GM23338 (cell line): ENCODE data around the gene CERS1. TPM values are rescaled to one million over a fixed set of nuclear protein-coding genes. Genes with fewer than 3 reads are reported as not detected.

Experiments
- ATAC-seq: fragments of 200-7000 bp; cut with Tn5 transposase; 3 replicates; pipeline ENCODE4 v1.9.1; 2020
- DNase-seq: peaks from one replicate; pipeline ENCODE4 v3.0.0-alpha.2; 2015; ENCODE audit warnings: low spot score
- H2AFZ ChIP-seq: fragments of 200-600 bp; sonication (generic); 2 replicates; pipeline ENCODE4 v1.8.0; 2016; ENCODE audit warnings: antibody characterized with exemption, mild to moderate bottlenecking, moderate library complexity
- H3F3A ChIP-seq: fragments of 200-600 bp; sonication (generic); replicated peaks from 2 replicates; pipeline ENCODE4 v1.8.0; 2017; ENCODE audit warnings: antibody characterized with exemption, mixed run types, low read depth
- H3K27ac ChIP-seq: fragments of 200-600 bp; sonication (generic); 2 replicates; pipeline ENCODE4 v1.6.1; 2016; ENCODE audit warnings: low read depth
- H3K27me3 ChIP-seq: fragments of 200-600 bp; sonication (generic); 2 replicates; pipeline ENCODE4 v1.8.0; 2016; ENCODE audit warnings: mild to moderate bottlenecking, mixed run types, moderate library complexity; ENCODE audit not compliant: insufficient read depth
- H3K36me3 ChIP-seq: fragments of 200-600 bp; sonication (generic); 2 replicates; pipeline ENCODE4 v1.8.0; 2016; ENCODE audit warnings: mild to moderate bottlenecking; ENCODE audit not compliant: insufficient read depth
- H3K4me1 ChIP-seq: fragments of 200-600 bp; sonication (generic); 2 replicates; pipeline ENCODE4 v1.8.0; 2016; ENCODE audit warnings: mild to moderate bottlenecking, moderate library complexity; ENCODE audit not compliant: insufficient read depth
- H3K4me2 ChIP-seq: fragments of 200-600 bp; sonication (generic); 2 replicates; pipeline ENCODE4 v1.7.1; 2017; ENCODE audit warnings: mixed run types
- H3K4me3 ChIP-seq: fragments of 200-600 bp; sonication (generic); 2 replicates; pipeline ENCODE4 v1.6.1; 2016; ENCODE audit warnings: mixed run types
- H3K79me2 ChIP-seq: fragments of 200-600 bp; sonication (generic); replicated peaks from 2 replicates; pipeline ENCODE4 v1.8.0; 2017; ENCODE audit warnings: mild to moderate bottlenecking; ENCODE audit not compliant: insufficient read depth
- H3K9me2 ChIP-seq: fragments of 200-600 bp; sonication (generic); 2 replicates; pipeline ENCODE4 v1.8.0; 2017; ENCODE audit not compliant: insufficient read depth
- H4K20me1 ChIP-seq: fragments of 200-600 bp; sonication (generic); replicated peaks from 2 replicates; pipeline ENCODE4 v1.8.0; 2017; ENCODE audit warnings: mild to moderate bottlenecking; ENCODE audit not compliant: insufficient read depth
- H3K27ac Mint-ChIP-seq: 2 replicates; pipeline ENCODE4 v1.8.0; 2020; ENCODE audit warnings: inconsistent platforms, mild to moderate bottlenecking, moderate library complexity, mixed read lengths
- H3K27me3 Mint-ChIP-seq: 3 replicates; pipeline ENCODE4 v1.8.0; 2022; ENCODE audit warnings: low read depth, mild to moderate bottlenecking, moderate library complexity, mixed read lengths, inconsistent platforms; ENCODE audit not compliant: insufficient read depth, poor library complexity
- H3K36me3 Mint-ChIP-seq: 3 replicates; pipeline ENCODE4 v1.8.0; 2021; ENCODE audit warnings: low read depth, mild to moderate bottlenecking, inconsistent platforms, moderate library complexity, mixed read lengths
- H3K4me1 Mint-ChIP-seq: 3 replicates; pipeline ENCODE4 v1.8.0; 2020; ENCODE audit warnings: mild to moderate bottlenecking, inconsistent platforms, mixed read lengths
- H3K4me3 Mint-ChIP-seq: 3 replicates; pipeline ENCODE4 v1.8.0; 2021; ENCODE audit warnings: moderate library complexity, mild to moderate bottlenecking, inconsistent platforms, mixed read lengths
- H3K9me3 Mint-ChIP-seq: 3 replicates; pipeline ENCODE4 v1.8.0; 2020; ENCODE audit warnings: moderate library complexity, mild to moderate bottlenecking, inconsistent platforms, mixed read lengths
- EZH2 ChIP-seq: fragments of 200-600 bp; sonication (generic); IDR thresholded peaks from one replicate; pipeline ENCODE4 v1.8.0; 2017; ENCODE audit warnings: antibody characterized with exemption, mild to moderate bottlenecking, low read depth; ENCODE audit not compliant: unreplicated experiment
- EZH2phosphoT487 ChIP-seq: fragments of 200-600 bp; sonication (generic); IDR thresholded peaks from one replicate; pipeline ENCODE4 v1.8.1; 2018; ENCODE audit warnings: antibody characterized with exemption; ENCODE audit not compliant: unreplicated experiment
- ZNF114 ChIP-seq: fragments of 250-450 bp; sonication (Bioruptor Pico); IDR thresholded peaks from 2 replicates; pipeline ENCODE4 v1.5.0; 2020; ENCODE audit warnings: mild to moderate bottlenecking, moderate library complexity
- ZNF331 ChIP-seq: fragments of 250-450 bp; sonication (Bioruptor Pico); IDR thresholded peaks from 2 replicates; pipeline ENCODE4 v1.5.0; 2020; ENCODE audit warnings: low read depth, mild to moderate bottlenecking, moderate library complexity
- ZNF462 ChIP-seq: fragments of 250-450 bp; sonication (Bioruptor Pico); IDR thresholded peaks from 2 replicates; pipeline ENCODE4 v1.5.0; 2020; ENCODE audit warnings: mild to moderate bottlenecking, moderate library complexity
- polyA plus RNA-seq: library from polyadenylated mRNA; unstranded; fragments of >200 nt; fragmentation: Nextera tagmentation; extraction: Ambion mirVana; gene quantifications from 2 replicates; pipeline ENCODE4 v1.2.1, GENCODE V29; 2016
- total RNA-seq: library from RNA; depleted of rRNA; stranded (reverse); fragments of >200 nt; shearing (Covaris generic); gene quantifications from 2 replicates; pipeline ENCODE4 v1.2.3, GENCODE V29; 2014
- TF ChIP-seq, protein P1 (sequence below), 2 experiments: fragments of 200-600 bp in 1 of 2; sonication (generic) in 1 of 2; conservative IDR thresholded peaks; 2 replicates each; pipeline versions ENCODE4 v1.5.1 to v1.6.1; 2016 to 2017; ENCODE audit warnings: antibody characterized with exemption in 2 of 2, low read depth in 2 of 2, mild to moderate bottlenecking in 2 of 2, moderate library complexity in 1 of 2

Gene CERS1
- total and polyA plus RNA-seq, 2 experiments from 2014 or later: 11.1 to 12.2 TPM

GRCh38 chr19:18853755-18854427, 42.1 kb downstream of the CERS1 start:
- ATAC-seq (peak; percentile 47), DNase-seq (no peak)
- Histone ChIP-seq H3K27ac (no peak overlapping the region), H3K27me3 (no peaks in the 10 kb centered on the region), H2AFZ (no peak overlapping the region), H3K4me3 (no peak overlapping the region), H3K4me2 (no peak overlapping the region), H4K20me1 (peaks cover 19% of the 10 kb centered on the region), H3K36me3 (peaks cover 37% of the 10 kb centered on the region), H3F3A (no peaks in the 10 kb centered on the region), H3K4me1 (no peaks in the 10 kb centered on the region), H3K79me2 (peaks cover 13% of the 10 kb centered on the region), H3K9me2 (no peaks in the 10 kb centered on the region)
- H3K4me1 Mint-ChIP-seq: peaks cover 2% of the 10 kb centered on the region; the same call in 1 of the 3 replicates
- H3K27ac Mint-ChIP-seq: no peak overlapping the region; the same call in 1 of the 2 replicates
- H3K27me3 Mint-ChIP-seq: peaks cover 3% of the 10 kb centered on the region
- peaks cover 81% of the 10 kb centered on the region for H3K36me3 Mint-ChIP-seq
- H3K9me3 Mint-ChIP-seq: no peaks in the 10 kb centered on the region
- H3K4me3 Mint-ChIP-seq: no peak overlapping the region
- TF ChIP-seq EZH2: no peak
- TF ChIP-seq, protein P1, sequence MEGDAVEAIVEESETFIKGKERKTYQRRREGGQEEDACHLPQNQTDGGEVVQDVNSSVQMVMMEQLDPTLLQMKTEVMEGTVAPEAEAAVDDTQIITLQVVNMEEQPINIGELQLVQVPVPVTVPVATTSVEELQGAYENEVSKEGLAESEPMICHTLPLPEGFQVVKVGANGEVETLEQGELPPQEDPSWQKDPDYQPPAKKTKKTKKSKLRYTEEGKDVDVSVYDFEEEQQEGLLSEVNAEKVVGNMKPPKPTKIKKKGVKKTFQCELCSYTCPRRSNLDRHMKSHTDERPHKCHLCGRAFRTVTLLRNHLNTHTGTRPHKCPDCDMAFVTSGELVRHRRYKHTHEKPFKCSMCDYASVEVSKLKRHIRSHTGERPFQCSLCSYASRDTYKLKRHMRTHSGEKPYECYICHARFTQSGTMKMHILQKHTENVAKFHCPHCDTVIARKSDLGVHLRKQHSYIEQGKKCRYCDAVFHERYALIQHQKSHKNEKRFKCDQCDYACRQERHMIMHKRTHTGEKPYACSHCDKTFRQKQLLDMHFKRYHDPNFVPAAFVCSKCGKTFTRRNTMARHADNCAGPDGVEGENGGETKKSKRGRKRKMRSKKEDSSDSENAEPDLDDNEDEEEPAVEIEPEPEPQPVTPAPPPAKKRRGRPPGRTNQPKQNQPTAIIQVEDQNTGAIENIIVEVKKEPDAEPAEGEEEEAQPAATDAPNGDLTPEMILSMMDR (conservative IDR thresholded peaks at IDR 0.05; ENCODE audit: low read depth in 2 of 2): 0 out of 4 replicates have a peak, but pooled peaks of 1 of the 2 experiments have one; percentile 5

- peaks cover 4% of the 10 kb centered on the region; the same call in 1 of the 3 replicates for H3K4me1 Mint-ChIP-seq
- Histone ChIP-seq H3K4me2 (no peak overlapping the region), H3K4me3 (no peak overlapping the region), H4K20me1 (peaks cover 29% of the 10 kb centered on the region), H3F3A (peaks cover 1% of the 10 kb centered on the region; the same call in 1 of the 2 replicates), H3K36me3 (peaks cover 43% of the 10 kb centered on the region), H3K27ac (no peak overlapping the region), H3K27me3 (no peaks in the 10 kb centered on the region), H3K4me1 (no peaks in the 10 kb centered on the region), H3K9me2 (no peaks in the 10 kb centered on the region), H3K79me2 (peaks cover 26% of the 10 kb centered on the region), H2AFZ (no peak overlapping the region)
- peaks cover 84% of the 10 kb centered on the region for H3K36me3 Mint-ChIP-seq
- no peak for ATAC-seq
- TF ChIP-seq EZH2: no peak
- no peaks in the 10 kb centered on the region for H3K9me3 Mint-ChIP-seq
- peaks cover 3% of the 10 kb centered on the region for H3K27me3 Mint-ChIP-seq
- no peak overlapping the region for H3K27ac Mint-ChIP-seq
- DNase-seq: no peak
- H3K4me3 Mint-ChIP-seq: no peak overlapping the region
These were observed 43.3 kb downstream of the CERS1 start for GRCh38 chr19:18852648-18853047.

GRCh38 chr19:18851673-18852325, 44.2 kb downstream of the CERS1 start:
- Histone ChIP-seq H3K9me2 (no peaks in the 10 kb centered on the region), H3K36me3 (peaks cover 39% of the 10 kb centered on the region), H3K4me2 (no peak overlapping the region), H2AFZ (no peak overlapping the region), H3K79me2 (peaks cover 31% of the 10 kb centered on the region), H3F3A (peaks cover 4% of the 10 kb centered on the region; the same call in 1 of the 2 replicates), H3K4me1 (no peaks in the 10 kb centered on the region), H3K4me3 (no peak overlapping the region), H4K20me1 (peaks cover 34% of the 10 kb centered on the region), H3K27ac (no peak overlapping the region), H3K27me3 (no peaks in the 10 kb centered on the region)
- ATAC-seq (no peak), DNase-seq (no peak)
- Mint-ChIP-seq H3K36me3 (peaks cover 83% of the 10 kb centered on the region), H3K9me3 (no peaks in the 10 kb centered on the region), H3K4me1 (peaks cover 6% of the 10 kb centered on the region), H3K27me3 (peaks cover 3% of the 10 kb centered on the region), H3K4me3 (no peak overlapping the region), H3K27ac (no peak overlapping the region)
- TF ChIP-seq EZH2phosphoT487 (no peak), ZNF114 (no peak), ZNF462 (CRISPR knock-in tag) (no peak), EZH2 (no peak), ZNF331 (CRISPR knock-in tag) (no peak)
